HG02798 (cell line): ENCODE measurements around the gene FRAT1.

ENCODE experiments used
- ATAC-seq: cut with Tn5 transposase; IDR thresholded peaks from one replicate; pipeline ENCODE4 v1.9.1; 2021; ENCODE audit warnings: mild to moderate bottlenecking; ENCODE audit not compliant: unreplicated experiment, poor library complexity

FRAT1 gene

DNA sequence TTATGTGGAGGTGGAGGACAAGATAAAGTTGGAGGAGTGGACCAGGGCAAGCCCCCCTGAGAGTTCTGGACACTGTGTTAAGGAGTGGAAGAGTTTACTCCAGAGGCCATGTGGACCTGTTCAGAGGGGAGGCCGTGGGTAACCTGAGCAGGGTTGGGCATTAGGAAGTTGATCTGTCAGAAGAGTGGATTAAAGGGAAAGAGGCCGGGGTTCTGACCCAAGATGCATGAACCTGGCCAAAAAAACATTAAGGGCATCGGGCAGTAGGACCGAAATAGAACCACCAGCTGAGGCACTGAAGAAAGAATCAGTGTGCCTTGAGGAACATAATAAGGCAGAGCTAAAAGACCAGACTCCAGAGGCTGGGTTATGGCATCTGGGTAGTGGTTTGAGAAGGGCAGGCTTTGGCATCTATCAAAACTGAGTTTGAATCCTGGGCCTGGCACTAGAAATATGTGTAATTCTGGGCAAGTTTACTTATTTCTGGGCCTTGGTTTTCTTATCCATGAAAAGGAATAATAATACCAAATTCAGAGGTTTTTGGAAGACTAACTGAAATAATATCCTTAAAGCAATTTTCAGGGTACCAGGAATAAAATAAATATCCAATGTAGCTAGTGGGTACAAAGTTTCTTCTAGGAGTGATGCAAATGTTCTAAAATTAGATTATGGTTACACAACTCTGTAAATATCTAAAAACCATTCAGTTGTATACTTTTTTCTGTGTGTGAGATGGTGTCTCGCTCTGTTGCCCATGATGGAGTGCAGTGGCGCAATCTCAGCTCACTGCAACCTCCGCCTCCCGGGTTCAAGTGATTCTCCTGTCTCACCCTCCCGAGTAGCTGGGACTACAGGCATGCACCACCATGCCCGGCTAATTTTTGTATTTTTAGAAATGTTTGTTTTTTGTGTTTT lies 10.9 kb upstream of the FRAT1 start:
- ATAC-seq: no peak

GRCh38 chr10:97311111-97311626 lies 7.9 kb upstream of the FRAT1 start:
- no peak for ATAC-seq

GRCh38 chr10:97312897-97313296 lies 6.2 kb upstream of the FRAT1 start:
- no peak for ATAC-seq

DNA sequence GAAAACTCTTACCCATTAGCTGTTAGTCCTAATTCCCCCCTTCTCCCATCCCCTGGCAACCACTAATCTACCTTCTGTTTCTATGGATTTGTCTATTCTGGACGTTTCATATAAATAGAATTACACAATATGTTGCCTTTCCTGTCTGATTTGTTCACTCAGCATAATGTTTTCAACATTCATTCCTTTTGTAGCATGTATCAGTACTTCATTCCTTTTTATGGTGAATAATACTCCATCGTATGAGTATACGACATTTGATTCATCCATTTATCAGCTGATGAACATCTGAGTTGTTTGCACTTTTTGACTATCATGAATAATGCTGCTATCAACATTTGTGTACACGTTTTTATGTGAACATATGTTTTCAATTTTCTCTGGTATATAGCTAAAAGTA lies 4.4 kb upstream of the FRAT1 start:
- no peak for ATAC-seq

DNA sequence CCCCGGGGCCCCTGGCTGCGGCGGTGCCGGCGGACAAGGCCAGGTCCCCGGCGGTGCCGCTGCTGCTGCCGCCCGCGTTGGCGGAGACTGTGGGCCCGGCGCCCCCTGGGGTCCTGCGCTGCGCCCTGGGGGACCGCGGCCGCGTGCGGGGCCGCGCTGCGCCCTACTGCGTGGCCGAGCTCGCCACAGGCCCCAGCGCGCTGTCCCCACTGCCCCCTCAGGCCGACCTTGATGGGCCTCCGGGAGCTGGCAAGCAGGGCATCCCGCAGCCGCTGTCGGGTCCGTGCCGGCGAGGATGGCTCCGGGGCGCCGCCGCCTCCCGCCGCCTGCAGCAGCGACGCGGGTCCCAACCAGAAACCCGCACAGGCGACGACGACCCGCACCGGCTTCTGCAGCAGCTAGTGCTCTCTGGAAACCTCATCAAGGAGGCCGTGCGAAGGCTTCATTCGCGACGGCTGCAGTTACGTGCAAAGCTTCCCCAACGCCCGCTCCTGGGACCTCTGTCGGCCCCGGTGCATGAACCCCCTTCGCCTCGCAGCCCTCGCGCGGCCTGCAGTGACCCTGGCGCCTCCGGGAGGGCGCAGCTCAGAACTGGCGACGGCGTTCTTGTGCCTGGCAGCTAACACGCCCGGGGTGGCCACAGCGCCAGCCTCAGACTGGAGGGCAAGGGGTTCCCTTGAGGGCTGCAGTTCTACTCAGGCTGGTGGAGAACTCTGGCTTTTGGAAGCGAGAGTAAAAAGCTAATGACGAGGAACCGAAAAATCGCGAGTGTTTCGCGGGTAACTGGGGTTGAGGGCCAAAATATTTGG lies 804 bp downstream of the FRAT1 start:
- ATAC-seq: peak; percentile 25

- no peak for ATAC-seq
Observed at GRCh38 chr10:97320480-97321031, 1.5 kb downstream of the FRAT1 start.

- ATAC-seq: no peak
Observed at GRCh38 chr10:97321032-97321803, 2.1 kb downstream of the FRAT1 start.

GRCh38 chr10:97321804-97322190 lies 2.7 kb downstream of the FRAT1 start:
- no peak for ATAC-seq

DNA sequence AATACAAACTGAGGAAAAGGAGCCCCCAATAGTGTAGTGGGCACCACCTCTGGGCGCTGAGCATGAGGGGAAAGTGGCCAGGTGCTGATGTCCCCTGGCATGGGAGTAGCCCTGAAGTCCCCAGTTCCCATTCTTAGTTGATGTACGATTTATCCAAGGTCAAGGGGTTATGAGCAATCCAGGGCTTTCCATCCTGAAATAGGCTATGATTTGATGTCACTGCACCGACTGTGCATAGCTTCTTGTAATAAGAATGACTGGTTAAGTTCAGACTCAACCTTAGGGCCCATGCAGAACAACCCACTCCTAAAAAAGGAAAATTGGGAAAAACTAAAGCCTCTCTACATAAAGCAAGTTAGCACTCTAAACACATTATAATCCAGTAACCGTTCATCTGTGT lies 4.4 kb downstream of the FRAT1 start:
- ATAC-seq: no peak

GRCh38 chr10:97325754-97326153 lies 6.7 kb downstream of the FRAT1 start:
- ATAC-seq: no peak

DNA sequence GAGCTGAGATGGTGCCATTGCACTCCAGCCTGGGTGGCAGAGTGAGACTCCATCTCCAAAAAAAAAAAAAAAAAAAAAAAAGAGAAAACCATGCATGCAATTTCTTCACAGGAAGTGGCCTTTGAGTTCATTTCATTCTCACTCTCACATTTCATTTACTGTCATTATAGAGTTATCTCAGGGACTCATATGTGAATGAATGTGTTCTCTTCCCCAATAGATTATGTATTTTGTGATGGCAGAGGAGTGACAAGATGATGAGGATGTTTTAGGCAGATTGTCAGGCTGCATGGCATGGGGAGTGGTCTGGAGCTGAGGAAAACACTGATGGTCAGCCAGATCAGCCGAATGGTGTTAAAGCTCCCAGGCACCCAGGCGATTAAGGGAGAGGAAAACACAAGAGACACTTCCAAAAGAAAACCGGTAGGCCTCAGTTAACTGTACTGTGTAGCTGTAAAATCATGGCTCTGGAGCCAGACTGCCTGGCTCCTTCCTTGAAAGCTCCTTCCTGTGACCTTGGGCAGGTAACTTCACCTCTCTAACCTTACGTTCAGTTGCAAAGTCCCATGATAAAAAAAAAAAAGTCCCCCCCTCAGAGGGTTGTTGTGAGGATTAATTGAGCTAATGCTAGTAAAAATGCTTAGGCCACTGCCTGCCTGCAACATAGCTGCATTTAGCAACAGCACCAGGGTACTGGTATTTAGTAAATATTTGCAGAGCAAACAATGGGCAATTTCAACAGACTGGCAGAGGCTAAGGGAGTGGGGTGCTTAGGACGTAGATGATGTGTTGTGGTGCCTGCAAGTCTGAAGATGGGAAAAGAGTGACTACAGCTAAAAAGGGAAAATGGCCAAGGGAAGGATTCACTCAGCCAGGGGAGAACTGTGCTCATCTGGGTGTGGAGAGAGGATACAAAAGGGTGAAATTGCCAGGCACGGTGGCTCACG lies 8.6 kb downstream of the FRAT1 start:
- no peak for ATAC-seq

DNA sequence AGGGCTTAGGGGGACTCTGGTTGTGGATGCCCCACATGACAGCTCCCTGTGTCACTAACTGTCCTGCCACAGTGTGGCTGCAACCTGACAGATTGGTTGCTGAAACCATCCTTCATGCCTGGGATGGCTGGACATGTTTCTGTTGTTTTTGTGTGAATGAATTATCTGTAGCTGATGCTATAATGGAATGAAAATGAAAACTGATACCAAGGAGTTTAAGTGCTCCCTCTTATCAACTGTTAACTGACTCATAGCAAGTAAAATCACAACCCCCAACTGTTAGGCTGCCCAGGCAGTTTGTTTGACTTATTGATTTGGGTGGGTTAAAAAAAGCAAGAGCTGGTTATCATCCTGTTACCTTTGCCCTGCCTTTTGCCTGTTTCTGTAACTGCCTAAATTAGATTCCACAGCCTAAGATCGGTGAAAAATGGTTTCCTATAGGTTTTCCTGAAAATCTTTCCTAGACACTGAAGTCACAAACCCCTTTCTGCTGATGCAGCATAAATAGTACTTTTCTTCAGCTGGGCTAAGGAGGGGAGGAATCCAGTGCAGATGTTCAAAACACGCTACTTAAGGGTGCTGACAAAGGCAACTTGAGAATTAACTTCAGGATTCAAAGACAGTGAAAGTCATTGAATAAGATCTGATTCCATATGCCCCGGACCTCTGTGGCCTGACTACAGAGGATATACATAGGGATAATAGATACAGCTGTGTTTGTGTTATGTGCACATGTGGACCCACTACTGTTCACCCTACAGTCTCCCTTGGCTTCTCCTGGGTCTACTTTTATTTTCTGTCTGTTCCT lies 9.8 kb downstream of the FRAT1 start:
- ATAC-seq: no peak

- ATAC-seq: no peak
Observed at GRCh38 chr10:97329766-97330165, 10.7 kb downstream of the FRAT1 start.

GRCh38 chr10:97331153-97331703 lies 12.2 kb downstream of the FRAT1 start:
- no peak for ATAC-seq

DNA sequence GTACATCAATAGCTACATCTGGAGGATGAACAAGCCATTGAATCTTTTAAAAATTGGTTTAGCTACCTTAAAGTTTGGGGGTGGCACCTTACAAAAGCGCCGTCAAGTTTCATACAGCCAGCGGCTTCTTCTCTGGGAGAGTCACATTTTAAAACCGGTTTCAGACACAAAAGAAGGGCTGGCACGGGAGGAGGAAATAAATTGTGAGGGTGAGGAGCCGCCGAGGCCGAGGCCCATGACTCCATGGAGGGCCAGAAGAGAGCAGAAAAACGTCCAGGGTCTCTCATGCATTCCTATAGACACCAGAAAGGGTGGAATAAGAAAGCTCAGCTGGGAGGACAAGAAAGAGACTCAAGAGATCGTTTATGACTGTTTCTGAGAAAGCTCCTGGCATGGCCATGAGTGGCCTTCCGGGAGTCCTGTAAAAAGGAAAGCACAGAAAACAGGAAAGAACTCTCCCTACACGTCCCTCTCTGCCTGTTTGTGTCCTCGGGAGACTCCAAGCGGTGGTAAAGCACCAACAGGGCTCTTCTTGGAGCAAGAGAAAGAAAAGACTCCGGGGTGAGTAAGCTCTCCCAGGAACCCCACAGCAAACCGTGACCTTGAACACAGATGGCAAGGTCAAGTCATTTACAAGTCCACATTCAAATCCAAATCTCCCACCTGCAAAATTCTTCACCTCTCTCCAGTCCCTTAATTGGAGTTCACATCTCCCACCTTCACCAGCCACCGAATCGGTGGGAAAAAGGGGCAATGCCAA lies 13.7 kb downstream of the FRAT1 start:
- ATAC-seq: no peak

DNA sequence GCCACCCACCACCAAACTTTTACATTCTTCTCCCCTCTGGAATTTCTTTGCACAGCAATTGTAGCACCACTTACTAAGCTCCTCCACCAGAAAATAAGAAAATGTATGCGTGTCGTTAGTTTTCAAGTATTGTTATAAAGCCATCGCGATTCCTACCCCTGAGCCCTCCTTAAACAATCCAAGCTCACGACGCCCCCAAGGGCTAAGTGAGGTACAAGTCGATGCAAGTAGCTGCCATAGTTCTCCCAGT lies 14.2 kb downstream of the FRAT1 start:
- no peak for ATAC-seq

DNA sequence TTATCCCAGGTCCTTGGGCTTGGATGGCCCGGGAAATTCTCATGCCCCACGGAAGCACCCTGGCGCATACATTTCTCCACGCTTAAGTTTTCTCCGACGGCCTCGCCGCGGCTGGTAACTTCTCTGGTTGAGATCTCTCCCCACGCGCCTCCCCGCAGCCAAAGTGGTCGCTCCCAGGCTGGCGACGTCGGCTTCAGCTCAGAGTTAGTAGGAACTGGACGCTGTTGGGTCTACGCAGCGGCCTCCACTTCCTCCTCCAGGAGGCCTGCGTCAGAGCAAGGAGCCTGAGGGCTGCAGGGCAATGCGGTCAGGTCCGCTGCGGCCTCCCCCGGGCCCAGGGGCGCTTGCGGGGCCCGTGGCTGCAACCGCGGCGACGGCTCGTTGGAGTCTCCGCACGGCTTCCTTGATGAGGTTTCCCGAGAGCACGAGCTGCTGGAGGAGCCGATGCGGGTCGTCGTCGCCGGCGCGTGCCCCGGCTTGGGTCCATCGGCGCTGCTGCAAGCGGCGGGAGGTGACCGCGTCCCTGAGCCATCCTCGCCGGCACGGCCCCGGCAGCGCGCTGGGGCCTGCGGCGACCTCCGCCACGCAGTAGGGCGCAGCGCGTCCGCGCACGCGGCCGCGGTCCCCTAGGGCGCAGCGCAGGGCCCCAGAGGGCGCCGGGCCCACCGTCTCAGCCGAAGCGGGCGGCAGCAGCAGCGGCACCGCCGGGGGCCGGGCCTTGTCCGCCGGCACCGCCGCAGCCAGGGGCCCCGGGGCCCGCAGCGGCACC lies 14.7 kb downstream of the FRAT1 start:
- ATAC-seq: peak; percentile 11
